HepG2 (cell line): ENCODE measurements around the gene PALM3. TPM values are rescaled to one million over a fixed set of nuclear protein-coding genes. Genes with fewer than 3 reads are reported as not detected.

Experiments
- ADNP ChIP-seq: sonication (generic); formaldehyde crosslinking; IDR thresholded peaks from 2 replicates; pipeline ENCODE4 v1.4.0; 2020; ENCODE audit warnings: missing genetic modification reagents
- BCL6 ChIP-seq: IDR thresholded peaks from 2 replicates; pipeline ENCODE4 v1.6.1; 2016; ENCODE audit warnings: missing genetic modification reagents, missing compliant biosample characterization
- ESRRA ChIP-seq: sonication (generic); formaldehyde crosslinking; IDR thresholded peaks from 2 replicates; pipeline ENCODE4 v1.5.1; 2020; ENCODE audit warnings: mild to moderate bottlenecking, low read depth, missing genetic modification reagents
- ZMYM2 ChIP-seq: sonication (generic); formaldehyde crosslinking; IDR thresholded peaks from 2 replicates; pipeline ENCODE4 v1.8.0; 2022; ENCODE audit warnings: mild to moderate bottlenecking, missing genetic modification reagents
- ZMYM4 ChIP-seq: sonication (generic); formaldehyde crosslinking; IDR thresholded peaks from 2 replicates; pipeline ENCODE4 v1.8.1; 2023; ENCODE audit warnings: mild to moderate bottlenecking, missing genetic modification reagents
- ZNF101 ChIP-seq: sonication (generic); formaldehyde crosslinking; IDR thresholded peaks from 2 replicates; pipeline ENCODE4 v1.4.0; 2020; ENCODE audit warnings: mild to moderate bottlenecking, low read depth, missing genetic modification reagents, borderline replicate concordance
- ZNF891 ChIP-seq: sonication (generic); formaldehyde crosslinking; IDR thresholded peaks from 2 replicates; pipeline ENCODE4 v1.5.0; 2020; ENCODE audit warnings: mild to moderate bottlenecking, missing genetic modification reagents
- polyA plus RNA-seq, 8 experiments: library from polyadenylated mRNA; depleted of rRNA in 3 of 8; stranded (reverse) in 7 of 8; unstranded in 1 of 8; fragments of >200 nt; fragmentation: Illumina TruSeq in 4 of 8; extraction: Trizol in 4 of 8; gene quantifications; 2 replicates each; pipeline versions ENCODE4 v1.2.1 to v1.2.3, GENCODE V29; 2011 to 2016; ENCODE audit warnings: low read depth in 4 of 8, missing spikeins in 1 of 8, mixed read lengths in 1 of 8; ENCODE audit not compliant: insufficient read depth in 1 of 8
- total RNA-seq, 5 experiments: library from RNA; depleted of rRNA; stranded (reverse); fragments of >200 nt; fragmentation: Illumina TruSeq; extraction: Trizol; gene quantifications; 2 replicates each; pipeline ENCODE4 v1.2.3, GENCODE V29; 2016; ENCODE audit warnings: low read depth in 1 of 5
- TF ChIP-seq, protein P1 (sequence below): IDR thresholded peaks from 2 replicates; pipeline ENCODE4 v1.6.1; 2016; ENCODE audit warnings: control low read depth
- TF ChIP-seq, protein P2 (sequence below): conservative IDR thresholded peaks from 2 replicates; pipeline ENCODE4 v1.6.1; 2018; ENCODE audit warnings: missing genetic modification reagents
- TF ChIP-seq, protein P3 (sequence below): sonication (generic); formaldehyde crosslinking; IDR thresholded peaks from 2 replicates; pipeline ENCODE4 v1.8.1; 2022; ENCODE audit warnings: mild to moderate bottlenecking, missing genetic modification reagents
- TF ChIP-seq, protein P4 (sequence below), 2 experiments: fragments of 450-650 bp in 1 of 2; sonication (generic) in 1 of 2; formaldehyde crosslinking in 1 of 2; IDR thresholded peaks; 2 replicates each; pipeline versions ENCODE4 v1.6.1 to v1.8.0; 2016 to 2022; ENCODE audit warnings: antibody characterized with exemption in 1 of 2, mild to moderate bottlenecking in 1 of 2, missing genetic modification reagents in 1 of 2
- TF ChIP-seq, protein P5 (sequence below): sonication (generic); formaldehyde crosslinking; IDR thresholded peaks from 2 replicates; pipeline ENCODE4 v1.5.0; 2020; ENCODE audit warnings: mild to moderate bottlenecking, missing genetic modification reagents

The PALM3 gene
- total and polyA plus RNA-seq, 2 of the 13 experiments (the other 11 are each of a cell fraction or from before 2014, with no cell fraction given), result 0.79 to 2.4 TPM

DNA sequence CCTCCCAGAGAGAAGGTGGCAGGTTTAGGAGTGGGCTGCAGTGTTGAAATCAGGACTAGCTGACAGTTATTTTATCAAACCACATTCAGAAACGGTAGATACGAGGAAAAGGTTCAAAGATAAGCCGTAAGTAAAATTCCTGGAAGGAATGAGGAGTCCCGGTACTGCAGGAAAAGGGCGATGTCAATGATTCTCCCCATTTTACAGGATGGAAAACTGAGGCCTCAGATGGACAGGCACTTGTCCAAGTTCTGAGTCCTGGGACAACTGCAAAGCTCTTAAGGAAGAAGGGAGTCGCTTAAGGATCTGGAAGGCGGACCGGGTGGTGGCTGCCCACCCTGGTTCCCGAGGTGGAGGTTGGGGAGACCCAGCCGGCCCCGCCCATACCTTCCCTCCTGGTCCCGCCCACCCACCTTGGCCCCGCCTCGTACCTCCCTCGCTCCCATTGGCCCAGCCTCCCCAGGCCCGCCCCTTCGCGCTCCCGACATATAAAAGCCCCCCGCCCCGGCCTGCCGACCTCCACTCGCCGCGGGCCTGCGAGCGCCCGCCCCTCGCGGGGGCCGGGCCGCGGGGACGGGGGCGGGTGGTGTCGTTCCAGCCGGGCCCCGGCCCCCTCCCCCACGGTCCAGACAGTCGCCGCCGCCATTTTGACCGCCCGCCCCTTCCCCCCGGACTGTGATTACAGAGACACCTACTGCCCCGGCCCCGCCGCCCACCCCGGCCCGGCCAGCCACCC, 56.4 kb downstream of the PALM3 start (continued):
- TF ChIP-seq, protein P1, sequence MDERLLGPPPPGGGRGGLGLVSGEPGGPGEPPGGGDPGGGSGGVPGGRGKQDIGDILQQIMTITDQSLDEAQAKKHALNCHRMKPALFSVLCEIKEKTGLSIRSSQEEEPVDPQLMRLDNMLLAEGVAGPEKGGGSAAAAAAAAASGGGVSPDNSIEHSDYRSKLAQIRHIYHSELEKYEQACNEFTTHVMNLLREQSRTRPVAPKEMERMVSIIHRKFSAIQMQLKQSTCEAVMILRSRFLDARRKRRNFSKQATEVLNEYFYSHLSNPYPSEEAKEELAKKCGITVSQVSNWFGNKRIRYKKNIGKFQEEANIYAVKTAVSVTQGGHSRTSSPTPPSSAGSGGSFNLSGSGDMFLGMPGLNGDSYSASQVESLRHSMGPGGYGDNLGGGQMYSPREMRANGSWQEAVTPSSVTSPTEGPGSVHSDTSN (CRISPR knock-in tag), result peak; percentile 16; the same call in 1 of the 2 replicates
- TF ChIP-seq ZNF891 (CRISPR knock-in tag), result no peak
- no peak for TF ChIP-seq ZNF101 (CRISPR knock-in tag)
- peak; percentile 97 for TF ChIP-seq ADNP (CRISPR knock-in tag)
- TF ChIP-seq ZMYM2 (CRISPR knock-in tag), result peak; percentile 82
- TF ChIP-seq, protein P2, sequence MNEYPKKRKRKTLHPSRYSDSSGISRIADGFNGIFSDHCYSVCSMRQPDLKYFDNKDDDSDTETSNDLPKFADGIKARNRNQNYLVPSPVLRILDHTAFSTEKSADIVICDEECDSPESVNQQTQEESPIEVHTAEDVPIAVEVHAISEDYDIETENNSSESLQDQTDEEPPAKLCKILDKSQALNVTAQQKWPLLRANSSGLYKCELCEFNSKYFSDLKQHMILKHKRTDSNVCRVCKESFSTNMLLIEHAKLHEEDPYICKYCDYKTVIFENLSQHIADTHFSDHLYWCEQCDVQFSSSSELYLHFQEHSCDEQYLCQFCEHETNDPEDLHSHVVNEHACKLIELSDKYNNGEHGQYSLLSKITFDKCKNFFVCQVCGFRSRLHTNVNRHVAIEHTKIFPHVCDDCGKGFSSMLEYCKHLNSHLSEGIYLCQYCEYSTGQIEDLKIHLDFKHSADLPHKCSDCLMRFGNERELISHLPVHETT (CRISPR knock-in tag), result no peak; the same call in 1 of the 2 replicates
- TF ChIP-seq, protein P3, sequence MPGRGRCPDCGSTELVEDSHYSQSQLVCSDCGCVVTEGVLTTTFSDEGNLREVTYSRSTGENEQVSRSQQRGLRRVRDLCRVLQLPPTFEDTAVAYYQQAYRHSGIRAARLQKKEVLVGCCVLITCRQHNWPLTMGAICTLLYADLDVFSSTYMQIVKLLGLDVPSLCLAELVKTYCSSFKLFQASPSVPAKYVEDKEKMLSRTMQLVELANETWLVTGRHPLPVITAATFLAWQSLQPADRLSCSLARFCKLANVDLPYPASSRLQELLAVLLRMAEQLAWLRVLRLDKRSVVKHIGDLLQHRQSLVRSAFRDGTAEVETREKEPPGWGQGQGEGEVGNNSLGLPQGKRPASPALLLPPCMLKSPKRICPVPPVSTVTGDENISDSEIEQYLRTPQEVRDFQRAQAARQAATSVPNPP (CRISPR knock-in tag), result no peak
- peak; percentile 10; the same call in 1 of the 2 replicates for TF ChIP-seq ZMYM4 (CRISPR knock-in tag)
- TF ChIP-seq, protein P4, sequence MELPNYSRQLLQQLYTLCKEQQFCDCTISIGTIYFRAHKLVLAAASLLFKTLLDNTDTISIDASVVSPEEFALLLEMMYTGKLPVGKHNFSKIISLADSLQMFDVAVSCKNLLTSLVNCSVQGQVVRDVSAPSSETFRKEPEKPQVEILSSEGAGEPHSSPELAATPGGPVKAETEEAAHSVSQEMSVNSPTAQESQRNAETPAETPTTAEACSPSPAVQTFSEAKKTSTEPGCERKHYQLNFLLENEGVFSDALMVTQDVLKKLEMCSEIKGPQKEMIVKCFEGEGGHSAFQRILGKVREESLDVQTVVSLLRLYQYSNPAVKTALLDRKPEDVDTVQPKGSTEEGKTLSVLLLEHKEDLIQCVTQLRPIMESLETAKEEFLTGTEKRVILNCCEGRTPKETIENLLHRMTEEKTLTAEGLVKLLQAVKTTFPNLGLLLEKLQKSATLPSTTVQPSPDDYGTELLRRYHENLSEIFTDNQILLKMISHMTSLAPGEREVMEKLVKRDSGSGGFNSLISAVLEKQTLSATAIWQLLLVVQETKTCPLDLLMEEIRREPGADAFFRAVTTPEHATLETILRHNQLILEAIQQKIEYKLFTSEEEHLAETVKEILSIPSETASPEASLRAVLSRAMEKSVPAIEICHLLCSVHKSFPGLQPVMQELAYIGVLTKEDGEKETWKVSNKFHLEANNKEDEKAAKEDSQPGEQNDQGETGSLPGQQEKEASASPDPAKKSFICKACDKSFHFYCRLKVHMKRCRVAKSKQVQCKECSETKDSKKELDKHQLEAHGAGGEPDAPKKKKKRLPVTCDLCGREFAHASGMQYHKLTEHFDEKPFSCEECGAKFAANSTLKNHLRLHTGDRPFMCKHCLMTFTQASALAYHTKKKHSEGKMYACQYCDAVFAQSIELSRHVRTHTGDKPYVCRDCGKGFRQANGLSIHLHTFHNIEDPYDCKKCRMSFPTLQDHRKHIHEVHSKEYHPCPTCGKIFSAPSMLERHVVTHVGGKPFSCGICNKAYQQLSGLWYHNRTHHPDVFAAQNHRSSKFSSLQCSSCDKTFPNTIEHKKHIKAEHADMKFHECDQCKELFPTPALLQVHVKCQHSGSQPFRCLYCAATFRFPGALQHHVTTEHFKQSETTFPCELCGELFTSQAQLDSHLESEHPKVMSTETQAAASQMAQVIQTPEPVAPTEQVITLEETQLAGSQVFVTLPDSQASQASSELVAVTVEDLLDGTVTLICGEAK (IDR thresholded peaks at IDR 0.05), result no peak
- TF ChIP-seq, protein P4 (CRISPR knock-in tag; IDR thresholded peaks at IDR 0.05), result 0 out of 2 replicates have a peak, but pooled peaks have one; percentile 33
- TF ChIP-seq, protein P5, sequence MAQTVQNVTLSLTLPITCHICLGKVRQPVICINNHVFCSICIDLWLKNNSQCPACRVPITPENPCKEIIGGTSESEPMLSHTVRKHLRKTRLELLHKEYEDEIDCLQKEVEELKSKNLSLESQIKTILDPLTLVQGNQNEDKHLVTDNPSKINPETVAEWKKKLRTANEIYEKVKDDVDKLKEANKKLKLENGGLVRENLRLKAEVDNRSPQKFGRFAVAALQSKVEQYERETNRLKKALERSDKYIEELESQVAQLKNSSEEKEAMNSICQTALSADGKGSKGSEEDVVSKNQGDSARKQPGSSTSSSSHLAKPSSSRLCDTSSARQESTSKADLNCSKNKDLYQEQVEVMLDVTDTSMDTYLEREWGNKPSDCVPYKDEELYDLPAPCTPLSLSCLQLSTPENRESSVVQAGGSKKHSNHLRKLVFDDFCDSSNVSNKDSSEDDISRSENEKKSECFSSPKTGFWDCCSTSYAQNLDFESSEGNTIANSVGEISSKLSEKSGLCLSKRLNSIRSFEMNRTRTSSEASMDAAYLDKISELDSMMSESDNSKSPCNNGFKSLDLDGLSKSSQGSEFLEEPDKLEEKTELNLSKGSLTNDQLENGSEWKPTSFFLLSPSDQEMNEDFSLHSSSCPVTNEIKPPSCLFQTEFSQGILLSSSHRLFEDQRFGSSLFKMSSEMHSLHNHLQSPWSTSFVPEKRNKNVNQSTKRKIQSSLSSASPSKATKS, result no peak
- peak; percentile 5; the same call in 1 of the 2 replicates for TF ChIP-seq BCL6 (CRISPR knock-in tag)
- TF ChIP-seq ESRRA (CRISPR knock-in tag), result 0 out of 2 replicates have a peak, but pooled peaks have one; percentile 26
